ENCODE measurements around the gene EEF1G.

GRCh38 chr11:62607714-62608113 lies 34.0 kb upstream of the EEF1G start:
- TF ChIP-seq EZH2 (IDR thresholded peaks at IDR 0.05; ENCODE audit: low read length, unreplicated experiment) (no peak), CTCF (conservative IDR thresholded peaks at IDR 0.05; ENCODE audit: low read depth, low read length) (no peak)
